Vagina (tissue), 2 donors: ENCODE results near the gene HDGF. TPM values are rescaled to one million over a fixed set of nuclear protein-coding genes. Genes with fewer than 3 reads are reported as not detected.

Experiments
- DNase-seq, 2 donors: peaks; one replicate each; pipeline ENCODE4 v3.0.0-alpha.2; 2017; ENCODE audit errors: extremely low spot score in 2 of 2
- H3K27ac ChIP-seq: fragments of 200-600 bp; sonication (generic); one replicate; pipeline ENCODE4 v1.5.1; 2019
- H3K27me3 ChIP-seq: fragments of 200-600 bp; sonication (generic); one replicate; pipeline ENCODE4 v1.5.1; 2019
- H3K36me3 ChIP-seq, 2 donors: fragments of 200-600 bp; sonication (generic); one replicate each; pipeline ENCODE4 v1.5.1; 2017 to 2019
- H3K4me1 ChIP-seq: fragments of 200-600 bp; sonication (generic); one replicate; pipeline ENCODE4 v1.5.1; 2019
- H3K4me3 ChIP-seq, 2 donors: fragments of 200-600 bp; sonication (generic); 1 replicate in 1 of 2; 2 replicates in 1 of 2; pipeline ENCODE4 v1.5.1; 2016 to 2019
- H3K9me3 ChIP-seq: fragments of 200-600 bp; sonication (generic); one replicate; pipeline ENCODE4 v1.5.1; 2019
- POLR2A ChIP-seq, 2 donors: fragments of 450-650 bp; IDR thresholded peaks; one replicate each; pipeline ENCODE4 v1.6.1; 2017; ENCODE audit warnings: antibody characterized with exemption in 2 of 2, mild to moderate bottlenecking in 2 of 2, moderate library complexity in 2 of 2
- POLR2AphosphoS5 ChIP-seq, 2 donors: sonication (generic); formaldehyde crosslinking; IDR thresholded peaks; one replicate each; pipeline ENCODE4 v1.9.0; 2017; ENCODE audit warnings: antibody characterized with exemption in 2 of 2, mild to moderate bottlenecking in 2 of 2, low read depth in 1 of 2; ENCODE audit not compliant: insufficient read depth in 1 of 2
- intact Hi-C: fragments of 100-400 bp; cut with DNase I; formaldehyde crosslinking; loops from one replicate; pipeline ENCODE4 v1.15.1; 2023
- total RNA-seq: library from RNA; depleted of rRNA; stranded (reverse); fragments of >200 nt; gene quantifications from one replicate; pipeline ENCODE4 v1.2.3, GENCODE V29; 2016
- TF ChIP-seq, protein P1 (sequence below), 3 experiments: fragments of 450-650 bp in 2 of 3; fragments of 200-600 bp in 1 of 3; sonication (generic) in 1 of 3; IDR thresholded peaks; one replicate each; pipeline ENCODE4 v1.5.1; 2017 to 2019; ENCODE audit warnings: antibody characterized with exemption in 3 of 3, mild to moderate bottlenecking in 2 of 3, moderate library complexity in 2 of 3

The HDGF gene
- total RNA-seq, 1 donor from 2014 or later = 154 TPM

GRCh38 chr1:156740237-156740740 is 11.2 kb downstream of the HDGF start:
- no peak for DNase-seq

DNA sequence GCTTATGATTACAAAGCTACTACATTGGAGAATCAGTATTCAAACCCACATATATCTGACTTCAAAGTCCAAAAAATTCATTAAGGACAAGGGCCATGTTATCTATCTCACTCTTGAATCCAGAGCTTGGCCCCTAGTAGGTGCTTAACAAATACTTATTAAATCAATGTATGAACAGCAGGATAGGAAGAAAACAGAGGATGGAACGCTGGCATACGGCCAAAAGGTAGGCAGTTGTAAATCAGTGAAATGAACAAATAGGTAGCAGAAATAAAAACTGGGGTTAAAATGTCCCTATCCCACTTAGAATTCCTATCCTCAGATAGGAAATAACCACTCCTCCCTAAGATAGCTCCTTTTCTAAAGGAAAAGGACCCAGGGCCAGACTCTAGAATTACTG is 12.6 kb downstream of the HDGF start:
- Histone ChIP-seq H3K4me1 (peaks cover 21% of the 10 kb centered on the region), H3K4me3 (no peak overlapping the region), H3K27ac (no peak overlapping the region), H3K27me3 (no peaks in the 10 kb centered on the region), H3K36me3 (peaks cover 0 to 36% of the 10 kb centered on the region in 2 donors), H3K9me3 (no peaks in the 10 kb centered on the region)
- DNase-seq = no peak
- TF ChIP-seq POLR2AphosphoS5 (IDR thresholded peaks at IDR 0.05; ENCODE audit: insufficient read depth in 1 of 2, low read depth in 1 of 2) (no peak), POLR2A (IDR thresholded peaks at IDR 0.05) (no peak)
- TF ChIP-seq, protein P1, sequence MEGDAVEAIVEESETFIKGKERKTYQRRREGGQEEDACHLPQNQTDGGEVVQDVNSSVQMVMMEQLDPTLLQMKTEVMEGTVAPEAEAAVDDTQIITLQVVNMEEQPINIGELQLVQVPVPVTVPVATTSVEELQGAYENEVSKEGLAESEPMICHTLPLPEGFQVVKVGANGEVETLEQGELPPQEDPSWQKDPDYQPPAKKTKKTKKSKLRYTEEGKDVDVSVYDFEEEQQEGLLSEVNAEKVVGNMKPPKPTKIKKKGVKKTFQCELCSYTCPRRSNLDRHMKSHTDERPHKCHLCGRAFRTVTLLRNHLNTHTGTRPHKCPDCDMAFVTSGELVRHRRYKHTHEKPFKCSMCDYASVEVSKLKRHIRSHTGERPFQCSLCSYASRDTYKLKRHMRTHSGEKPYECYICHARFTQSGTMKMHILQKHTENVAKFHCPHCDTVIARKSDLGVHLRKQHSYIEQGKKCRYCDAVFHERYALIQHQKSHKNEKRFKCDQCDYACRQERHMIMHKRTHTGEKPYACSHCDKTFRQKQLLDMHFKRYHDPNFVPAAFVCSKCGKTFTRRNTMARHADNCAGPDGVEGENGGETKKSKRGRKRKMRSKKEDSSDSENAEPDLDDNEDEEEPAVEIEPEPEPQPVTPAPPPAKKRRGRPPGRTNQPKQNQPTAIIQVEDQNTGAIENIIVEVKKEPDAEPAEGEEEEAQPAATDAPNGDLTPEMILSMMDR (IDR thresholded peaks at IDR 0.05) = no peak
- intact Hi-C loops = no loop called here

More at GRCh38 chr1:156740237-156740740, 11.2 kb downstream of the HDGF start:
- H3K27me3 ChIP-seq = no peaks in the 10 kb centered on the region
- TF ChIP-seq POLR2A (IDR thresholded peaks at IDR 0.05) (no peak), POLR2AphosphoS5 (IDR thresholded peaks at IDR 0.05; ENCODE audit: insufficient read depth in 1 of 2, low read depth in 1 of 2) (no peak)
- TF ChIP-seq, protein P1 (IDR thresholded peaks at IDR 0.05) = no peak
- peak overlapping the region; percentile 80 for H3K27ac ChIP-seq
- peaks cover 28% of the 10 kb centered on the region for H3K4me1 ChIP-seq
- H3K9me3 ChIP-seq = no peaks in the 10 kb centered on the region
- peak overlapping the region; percentile 55 to 57 for H3K4me3 ChIP-seq
- peaks cover 0 to 43% of the 10 kb centered on the region in 2 donors for H3K36me3 ChIP-seq
- intact Hi-C loops = no loop called here

GRCh38 chr1:156738407-156738806 is 13.1 kb downstream of the HDGF start:
- TF ChIP-seq POLR2A (IDR thresholded peaks at IDR 0.05) (no peak), POLR2AphosphoS5 (IDR thresholded peaks at IDR 0.05; ENCODE audit: insufficient read depth in 1 of 2, low read depth in 1 of 2) (no peak)
- TF ChIP-seq, protein P1 (IDR thresholded peaks at IDR 0.05) = no peak
- H3K36me3 ChIP-seq = peaks cover 0 to 31% of the 10 kb centered on the region in 2 donors
- no peaks in the 10 kb centered on the region for H3K27me3 ChIP-seq
- no peak overlapping the region for H3K4me3 ChIP-seq
- H3K4me1 ChIP-seq = peaks cover 21% of the 10 kb centered on the region
- no peak for DNase-seq
- intact Hi-C loops = no loop called here
- no peaks in the 10 kb centered on the region for H3K9me3 ChIP-seq
- H3K27ac ChIP-seq = no peak overlapping the region

DNA sequence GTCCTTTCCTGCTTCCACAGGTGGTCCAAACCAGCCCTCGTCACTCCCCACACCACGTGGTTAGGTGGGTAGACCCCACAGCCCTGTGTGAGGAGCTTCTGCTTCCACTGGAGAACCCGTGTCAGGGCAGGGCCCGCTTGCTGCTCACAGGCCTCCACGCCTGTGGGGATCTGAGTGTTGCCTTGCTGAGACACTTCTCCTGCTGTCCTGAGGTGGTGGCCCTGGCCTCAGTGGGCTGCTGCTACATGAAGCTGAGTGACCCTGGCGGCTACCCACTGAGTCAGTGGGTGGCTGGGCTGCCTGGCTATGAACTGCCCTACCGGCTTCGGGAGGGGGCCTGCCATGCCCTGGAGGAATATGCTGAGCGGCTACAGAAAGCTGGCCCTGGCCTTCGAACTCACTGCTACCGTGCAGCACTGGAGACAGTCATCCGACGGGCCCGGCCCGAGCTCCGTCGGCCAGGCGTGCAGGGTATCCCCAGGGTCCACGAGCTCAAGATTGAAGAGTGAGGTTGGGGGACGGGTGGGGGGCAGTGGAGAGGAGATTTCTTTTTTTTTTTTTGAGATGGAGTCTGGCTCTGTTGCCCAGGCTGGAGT is 17.4 kb downstream of the HDGF start:
- H3K9me3 ChIP-seq = no peaks in the 10 kb centered on the region
- intact Hi-C loops = no loop called here
- peaks cover 0 to 15% of the 10 kb centered on the region in 2 donors for H3K36me3 ChIP-seq
- no peak for DNase-seq
- H3K27ac ChIP-seq = no peak overlapping the region
- H3K27me3 ChIP-seq = no peaks in the 10 kb centered on the region
- peaks cover 20% of the 10 kb centered on the region for H3K4me1 ChIP-seq
- no peak for TF ChIP-seq POLR2AphosphoS5 (IDR thresholded peaks at IDR 0.05; ENCODE audit: insufficient read depth in 1 of 2, low read depth in 1 of 2)
- no peak for TF ChIP-seq POLR2A (IDR thresholded peaks at IDR 0.05)
- TF ChIP-seq, protein P1 (IDR thresholded peaks at IDR 0.05) = no peak
- H3K4me3 ChIP-seq = no peak overlapping the region
